IPS-20b (cell line): ENCODE data around the gene NDUFS8.

Source experiments
- H3K27ac ChIP-seq: one replicate; pipeline ENCODE4 v1.5.1; 2013; ENCODE audit warnings: low read length
- H3K27me3 ChIP-seq: 2 replicates; pipeline ENCODE4 v1.6.1; 2013; ENCODE audit warnings: mild to moderate bottlenecking, low read length, inconsistent platforms; ENCODE audit not compliant: insufficient read depth
- H3K36me3 ChIP-seq: 2 replicates; pipeline ENCODE4 v1.6.1; 2013; ENCODE audit warnings: low read depth, mild to moderate bottlenecking, inconsistent platforms, low read length, moderate library complexity; ENCODE audit not compliant: insufficient read depth
- H3K4me1 ChIP-seq: 2 replicates; pipeline ENCODE4 v1.6.1; 2013; ENCODE audit warnings: mild to moderate bottlenecking, control low read depth, inconsistent platforms, low read length, moderate library complexity; ENCODE audit not compliant: insufficient read depth
- H3K4me3 ChIP-seq: 2 replicates; pipeline ENCODE4 v1.5.1; 2013; ENCODE audit warnings: mild to moderate bottlenecking, low read length, inconsistent platforms
- H3K9ac ChIP-seq: 2 replicates; pipeline ENCODE4 v1.6.1; 2013; ENCODE audit warnings: low read depth, mild to moderate bottlenecking, inconsistent platforms, low read length, moderate library complexity
- H3K9me3 ChIP-seq: 2 replicates; pipeline ENCODE4 v1.6.1; 2013; ENCODE audit warnings: mild to moderate bottlenecking, low read depth, low read length, inconsistent platforms; ENCODE audit not compliant: insufficient read depth

Gene NDUFS8

DNA sequence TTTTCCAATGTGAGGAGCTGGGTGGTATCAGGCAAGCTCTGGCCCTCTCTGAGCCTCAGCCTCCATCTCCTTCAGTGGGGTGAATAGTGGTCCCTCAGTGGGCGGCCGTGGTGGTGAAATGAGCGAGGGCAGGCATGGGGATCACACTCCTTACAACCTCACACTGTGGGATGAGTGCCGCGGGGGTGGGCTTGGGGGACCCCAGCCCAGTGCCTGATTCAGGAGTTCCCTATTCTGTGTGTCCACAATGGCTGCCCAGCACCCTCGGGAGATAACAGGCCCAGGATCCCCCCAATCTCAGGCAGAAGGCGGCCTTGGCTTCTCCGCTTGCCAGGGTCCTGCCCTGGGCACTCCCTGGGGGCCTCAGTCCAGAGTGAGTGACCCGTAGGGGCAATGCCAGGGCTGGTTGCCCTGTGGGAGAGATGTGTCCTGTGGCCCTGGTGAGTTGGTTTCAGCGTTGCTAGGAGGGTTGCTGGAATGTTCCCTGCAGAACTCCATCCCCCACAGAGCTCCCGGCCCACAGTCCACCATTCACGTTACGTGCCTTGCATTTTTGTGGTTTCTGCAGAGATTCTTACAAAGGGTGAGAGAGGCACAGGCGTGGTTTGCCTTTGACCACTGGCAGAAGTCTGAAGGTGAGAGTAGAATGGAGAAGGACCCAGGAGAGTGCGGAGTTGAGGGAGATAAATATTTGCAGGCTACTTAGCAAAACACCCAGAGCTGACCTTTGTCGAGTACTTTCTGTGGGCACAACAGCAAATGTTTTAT lies 17.5 kb upstream of the NDUFS8 start:
- Histone ChIP-seq H3K27ac (no peak overlapping the region), H3K9me3 (no peaks in the 10 kb centered on the region), H3K36me3 (no peaks in the 10 kb centered on the region), H3K4me1 (peaks cover 5% of the 10 kb centered on the region; the same call in 1 of the 2 replicates), H3K9ac (no peak overlapping the region), H3K4me3 (no peak overlapping the region), H3K27me3 (no peaks in the 10 kb centered on the region)

DNA sequence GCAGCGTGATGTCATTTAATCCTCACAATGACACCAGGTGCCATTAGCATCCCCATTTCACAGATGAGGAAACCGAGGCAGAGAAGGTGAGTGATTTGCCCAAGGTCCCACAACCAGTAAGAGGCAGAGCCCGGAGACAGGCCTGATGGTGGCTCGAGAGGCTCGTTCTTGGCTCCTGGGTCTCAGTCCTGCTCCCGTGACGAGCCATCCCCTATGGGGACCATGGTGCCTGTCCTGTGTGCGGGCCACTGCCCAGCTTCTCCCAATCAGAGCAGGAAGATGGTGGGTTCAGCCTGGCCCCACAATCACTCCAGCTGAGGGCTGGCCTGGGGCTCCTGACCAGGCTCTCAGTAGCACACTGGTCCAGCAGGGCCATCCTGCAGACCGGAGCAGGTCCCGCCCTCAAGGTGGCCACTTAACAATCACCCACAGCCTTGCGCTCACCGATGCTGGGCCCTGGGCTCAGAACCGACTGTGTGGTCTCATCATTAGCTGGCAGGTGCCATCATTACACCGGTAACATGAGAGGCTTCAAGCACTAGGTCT lies 16.8 kb upstream of the NDUFS8 start:
- Histone ChIP-seq H3K27ac (no peak overlapping the region), H3K9me3 (no peaks in the 10 kb centered on the region), H3K4me1 (peaks cover 5% of the 10 kb centered on the region; the same call in 1 of the 2 replicates), H3K9ac (no peak overlapping the region), H3K27me3 (no peaks in the 10 kb centered on the region), H3K4me3 (no peak overlapping the region), H3K36me3 (no peaks in the 10 kb centered on the region)

DNA sequence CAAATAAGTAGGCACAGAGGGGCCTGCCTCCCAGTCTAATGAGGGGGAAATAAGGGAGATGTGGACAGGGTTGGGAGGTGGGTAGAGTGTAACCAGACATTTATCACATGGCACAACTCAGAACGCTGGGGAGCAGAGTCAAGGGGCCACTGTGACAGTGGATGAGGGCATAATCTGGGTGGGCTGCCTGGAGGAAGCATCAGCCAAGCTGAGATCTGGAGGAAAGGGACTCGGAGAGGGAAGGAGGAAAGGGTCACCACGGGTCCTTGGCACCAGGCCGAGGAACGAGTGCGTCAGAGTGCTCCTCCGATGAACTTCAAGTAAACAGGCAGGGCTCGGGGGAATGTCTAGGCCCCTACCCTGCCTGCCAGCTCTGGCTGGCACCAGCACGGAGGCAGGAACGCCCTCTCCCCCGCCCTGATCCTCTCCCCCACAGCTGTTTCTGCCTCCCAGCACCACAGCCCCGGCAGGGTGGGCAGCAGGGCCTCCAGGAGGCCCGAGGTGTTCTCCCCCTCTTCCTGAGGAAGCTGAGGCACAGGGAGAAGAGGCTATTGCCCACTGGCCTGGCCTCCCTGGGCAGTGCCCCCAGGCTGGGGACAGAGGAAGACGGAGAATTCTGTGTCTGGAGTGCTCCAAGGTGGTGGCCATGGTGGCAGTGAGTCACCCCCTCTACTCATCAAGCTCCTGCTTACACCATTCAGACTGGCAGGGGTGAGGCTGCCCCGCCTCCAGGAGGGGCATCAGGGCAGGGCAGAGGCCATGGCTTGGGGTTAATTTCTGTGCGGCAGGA lies 16.1 kb upstream of the NDUFS8 start:
- H3K27me3 ChIP-seq: no peaks in the 10 kb centered on the region
- peaks cover 5% of the 10 kb centered on the region; the same call in 1 of the 2 replicates for H3K4me1 ChIP-seq
- no peak overlapping the region for H3K27ac ChIP-seq
- H3K36me3 ChIP-seq: no peaks in the 10 kb centered on the region
- no peaks in the 10 kb centered on the region for H3K9me3 ChIP-seq
- no peak overlapping the region for H3K4me3 ChIP-seq
- H3K9ac ChIP-seq: no peak overlapping the region

DNA sequence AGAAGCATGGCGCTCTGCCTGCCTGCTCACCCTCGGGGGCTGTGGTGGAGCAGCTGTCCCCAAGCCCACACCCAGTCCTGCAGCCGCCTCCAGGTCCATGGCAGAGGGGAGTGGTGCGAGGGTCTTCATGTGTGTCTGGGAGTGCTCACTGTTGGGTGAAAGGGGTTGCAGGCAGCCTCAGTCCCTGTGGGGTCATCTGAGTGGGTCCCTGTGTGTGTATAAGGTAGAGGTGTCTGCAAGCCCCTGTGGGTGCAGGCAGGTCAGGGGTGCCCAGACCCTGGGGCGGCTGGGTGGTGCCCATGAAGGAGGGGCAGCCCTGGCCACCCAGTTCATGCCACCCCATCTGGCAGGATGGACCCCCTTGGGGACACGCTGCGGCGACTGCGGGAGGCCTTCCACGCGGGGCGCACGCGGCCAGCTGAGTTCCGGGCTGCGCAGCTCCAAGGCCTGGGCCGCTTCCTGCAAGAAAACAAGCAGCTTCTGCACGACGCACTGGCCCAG lies 15.5 kb upstream of the NDUFS8 start:
- Histone ChIP-seq H3K36me3 (no peaks in the 10 kb centered on the region), H3K27me3 (no peaks in the 10 kb centered on the region), H3K9ac (no peak overlapping the region), H3K9me3 (no peaks in the 10 kb centered on the region), H3K4me1 (peaks cover 5% of the 10 kb centered on the region; the same call in 1 of the 2 replicates), H3K4me3 (no peak overlapping the region), H3K27ac (no peak overlapping the region)

DNA sequence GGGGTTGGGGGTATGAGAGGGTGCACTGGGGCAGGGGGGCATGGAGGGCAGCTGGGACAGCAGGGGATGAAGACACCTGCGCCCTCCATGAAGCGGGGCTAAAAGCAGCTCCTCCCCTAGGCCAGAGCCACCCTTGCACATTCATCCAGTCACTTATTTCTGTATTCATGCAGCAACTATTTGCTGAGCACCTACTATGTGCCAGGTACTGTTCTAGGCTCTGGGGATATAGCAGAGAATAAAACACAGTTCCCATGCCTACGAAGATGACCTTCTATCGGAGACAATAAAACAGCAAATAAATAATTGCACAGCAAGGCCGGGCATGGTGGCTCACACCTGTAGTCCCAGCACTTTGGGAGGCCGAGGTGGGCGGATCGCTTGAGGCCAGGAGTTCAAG lies 15.0 kb upstream of the NDUFS8 start:
- H3K4me1 ChIP-seq: peaks cover 2% of the 10 kb centered on the region; the same call in 1 of the 2 replicates
- H3K9me3 ChIP-seq: no peaks in the 10 kb centered on the region

DNA sequence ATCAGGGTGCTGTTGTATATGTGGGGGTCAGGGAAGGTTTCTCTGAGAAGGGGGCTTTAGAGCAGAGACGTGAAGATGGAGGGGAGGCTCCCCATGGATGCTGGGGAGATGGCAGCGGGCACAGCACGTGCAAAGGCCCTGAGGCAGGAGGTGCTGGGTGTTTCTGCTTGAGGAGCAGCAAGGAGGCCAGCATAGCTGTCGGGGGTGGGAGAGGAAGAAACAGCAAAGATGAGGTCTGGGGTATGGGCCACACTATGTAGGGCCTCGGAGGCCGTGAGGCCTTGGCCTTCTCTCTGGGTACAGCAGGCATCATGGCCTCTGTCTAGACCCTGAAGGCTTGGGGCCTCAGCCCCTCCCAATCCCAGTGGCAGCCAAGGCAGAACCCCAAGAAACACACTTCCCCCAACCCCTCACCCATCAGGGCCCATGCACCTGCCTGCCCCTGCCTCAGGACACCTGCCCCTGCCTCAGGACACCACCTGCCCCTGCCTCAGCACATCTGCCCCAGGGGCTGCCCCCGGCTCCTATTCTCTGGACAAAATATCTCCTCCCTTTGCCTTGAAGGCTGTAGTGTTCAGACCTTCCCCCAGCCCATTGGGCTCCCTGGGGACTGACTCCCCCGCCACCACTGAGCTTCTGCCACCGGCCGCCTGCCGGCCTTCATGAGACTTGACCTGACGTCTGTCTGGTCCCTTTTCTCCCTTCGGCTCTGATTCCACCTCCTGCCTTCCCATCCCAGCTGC lies 14.1 kb upstream of the NDUFS8 start:
- H3K9ac ChIP-seq: no peak overlapping the region
- no peak overlapping the region for H3K27ac ChIP-seq
- H3K36me3 ChIP-seq: no peaks in the 10 kb centered on the region
- no peaks in the 10 kb centered on the region for H3K9me3 ChIP-seq
- no peaks in the 10 kb centered on the region for H3K27me3 ChIP-seq
- H3K4me3 ChIP-seq: no peak overlapping the region
- H3K4me1 ChIP-seq: no peaks in the 10 kb centered on the region

More for the DNA sequence above, 15.0 kb upstream of the NDUFS8 start:
- H3K9ac ChIP-seq: no peak overlapping the region
- no peaks in the 10 kb centered on the region for H3K27me3 ChIP-seq
- H3K36me3 ChIP-seq: no peaks in the 10 kb centered on the region
- H3K4me3 ChIP-seq: no peak overlapping the region
- no peak overlapping the region for H3K27ac ChIP-seq

DNA sequence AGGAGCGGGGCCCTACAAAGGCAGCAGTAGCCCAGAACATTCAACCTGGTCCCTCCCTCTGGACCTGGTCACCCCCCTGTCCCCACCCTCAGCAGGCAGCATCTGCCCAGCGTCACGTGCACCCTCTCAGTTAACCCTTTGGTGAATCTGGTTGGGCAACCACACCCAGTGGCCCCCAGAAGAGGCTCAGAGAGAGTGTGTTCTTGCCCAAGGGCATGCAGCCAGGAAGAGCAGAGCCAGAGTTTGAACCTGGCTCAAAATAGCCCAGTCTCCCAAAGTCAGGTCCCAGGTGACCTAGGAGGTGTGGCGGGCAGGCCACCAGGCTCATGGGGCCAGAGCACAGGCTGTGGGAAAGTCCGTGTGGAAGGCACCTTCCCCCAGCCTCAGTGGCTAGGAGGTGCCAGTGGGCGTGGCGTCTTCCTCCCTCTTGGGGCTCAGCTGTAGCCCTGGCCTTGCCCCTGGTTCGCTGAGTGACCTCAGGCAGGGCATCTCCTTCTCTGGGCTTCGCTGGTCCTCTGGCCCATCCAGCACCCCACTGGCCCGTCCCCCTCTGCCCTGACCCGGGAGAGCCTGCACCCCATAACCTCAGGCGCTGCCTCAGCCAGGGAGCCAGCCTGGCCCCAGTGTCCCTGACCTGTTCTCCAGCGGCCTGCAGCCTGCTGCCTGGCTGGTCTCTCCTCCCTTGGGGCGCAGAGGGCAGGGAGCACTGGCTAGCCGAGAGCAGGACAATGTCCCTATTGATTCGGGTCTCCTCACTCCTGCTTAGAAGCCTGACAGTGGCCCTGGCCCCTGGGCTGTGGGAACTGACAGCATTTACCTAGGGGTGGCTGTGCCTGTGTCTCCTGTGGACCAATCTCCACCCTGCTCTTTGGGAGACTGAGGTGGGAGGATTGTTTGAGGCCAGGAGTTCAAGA lies 13.3 kb upstream of the NDUFS8 start:
- H3K9ac ChIP-seq: no peak overlapping the region
- H3K4me3 ChIP-seq: no peak overlapping the region
- no peaks in the 10 kb centered on the region for H3K27me3 ChIP-seq
- no peaks in the 10 kb centered on the region for H3K9me3 ChIP-seq
- no peaks in the 10 kb centered on the region for H3K36me3 ChIP-seq
- H3K4me1 ChIP-seq: no peaks in the 10 kb centered on the region
- H3K27ac ChIP-seq: no peak overlapping the region

DNA sequence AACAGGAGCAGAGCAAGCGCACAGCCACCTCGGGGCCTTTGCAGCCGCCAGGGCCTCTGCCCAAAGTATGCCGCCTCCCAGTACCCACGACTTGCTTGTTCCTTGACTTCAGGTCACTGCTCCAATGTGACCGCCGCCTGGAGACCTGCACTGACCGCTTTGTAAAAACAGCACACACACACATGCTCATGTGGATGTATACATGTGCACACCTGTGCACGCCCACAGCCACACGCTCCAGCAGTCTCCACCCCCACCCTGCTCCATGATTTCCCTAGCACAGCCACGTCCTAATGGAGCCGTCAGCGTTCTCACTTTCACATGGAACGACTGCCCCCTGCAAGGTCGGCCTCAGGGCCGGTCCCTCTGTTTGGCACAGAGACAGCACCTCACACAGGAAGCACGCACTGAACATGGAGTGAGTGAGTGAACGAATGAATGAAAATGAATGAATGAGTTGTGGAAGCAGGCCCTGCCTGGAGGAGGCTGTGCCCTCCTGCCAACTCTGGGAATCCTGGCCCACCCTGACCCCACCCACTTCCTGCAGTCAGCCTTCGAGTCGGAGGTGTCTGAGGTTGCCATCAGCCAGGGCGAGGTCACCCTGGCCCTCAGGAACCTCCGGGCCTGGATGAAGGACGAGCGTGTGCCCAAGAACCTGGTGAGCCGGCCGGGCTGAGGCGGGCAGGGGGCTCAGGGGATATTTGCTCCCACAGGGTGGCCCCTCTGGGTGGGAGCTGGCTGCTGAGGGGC lies 12.3 kb upstream of the NDUFS8 start:
- H3K36me3 ChIP-seq: no peaks in the 10 kb centered on the region
- H3K27me3 ChIP-seq: no peaks in the 10 kb centered on the region
- H3K4me3 ChIP-seq: no peak overlapping the region
- H3K27ac ChIP-seq: no peak overlapping the region
- no peaks in the 10 kb centered on the region for H3K9me3 ChIP-seq
- H3K9ac ChIP-seq: no peak overlapping the region
- no peaks in the 10 kb centered on the region for H3K4me1 ChIP-seq

DNA sequence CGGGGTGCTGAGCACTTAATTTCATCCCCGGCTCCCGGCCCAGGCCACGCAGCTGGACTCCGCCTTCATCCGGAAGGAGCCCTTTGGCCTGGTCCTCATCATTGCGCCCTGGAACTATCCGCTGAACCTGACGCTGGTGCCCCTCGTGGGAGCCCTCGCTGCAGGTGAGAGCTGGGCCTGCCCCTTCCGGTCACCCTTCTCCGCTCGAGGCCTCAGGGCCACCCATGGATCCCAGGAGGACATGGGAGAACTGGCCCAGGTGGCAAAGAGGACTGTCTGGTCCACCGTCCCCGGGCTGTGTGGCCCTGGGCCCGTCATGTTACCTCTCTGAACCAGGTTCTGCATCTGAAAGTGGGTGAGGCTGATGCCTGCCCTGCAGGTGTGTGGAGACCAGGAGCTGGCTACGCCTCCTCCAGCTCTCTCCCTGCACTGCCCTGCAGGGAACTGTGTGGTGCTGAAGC lies 11.7 kb upstream of the NDUFS8 start:
- Histone ChIP-seq H3K9ac (no peak overlapping the region), H3K36me3 (no peaks in the 10 kb centered on the region), H3K4me3 (no peak overlapping the region), H3K27me3 (no peaks in the 10 kb centered on the region), H3K9me3 (no peaks in the 10 kb centered on the region), H3K4me1 (no peaks in the 10 kb centered on the region), H3K27ac (no peak overlapping the region)

DNA sequence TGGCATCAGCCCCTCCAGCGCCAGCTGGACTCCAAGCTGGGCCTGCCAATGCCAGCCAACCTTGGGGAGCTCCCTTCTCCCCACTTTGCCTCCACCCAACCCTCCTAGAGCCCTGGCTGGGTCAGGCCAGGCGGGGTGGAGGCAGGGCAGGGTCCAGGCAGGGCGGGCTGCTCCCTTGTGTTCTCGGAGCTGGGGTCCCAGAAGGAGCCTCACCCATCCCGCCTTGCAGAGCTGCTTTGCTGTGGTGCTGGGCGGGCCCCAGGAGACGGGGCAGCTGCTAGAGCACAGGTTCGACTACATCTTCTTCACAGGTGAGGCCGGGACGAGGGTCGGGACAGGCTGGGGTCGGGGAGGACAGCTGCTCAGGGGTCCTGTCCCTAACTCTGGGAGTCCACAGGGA lies 11.0 kb upstream of the NDUFS8 start:
- Histone ChIP-seq H3K27me3 (no peaks in the 10 kb centered on the region), H3K36me3 (no peaks in the 10 kb centered on the region), H3K9ac (no peak overlapping the region), H3K27ac (no peak overlapping the region), H3K4me1 (no peaks in the 10 kb centered on the region), H3K9me3 (no peaks in the 10 kb centered on the region), H3K4me3 (no peak overlapping the region)
